H9 (cell line): Measurements from ENCODE around the gene RACGAP1. TPM values are rescaled to one million over a fixed set of nuclear protein-coding genes. Genes with fewer than 3 reads are reported as not detected.
A peak's percentile ranks its signal among the peaks of the same experiment; 100 is the strongest.
"Not testable (repeated sequence)": the region's sequence is repeated elsewhere in the genome, so short reads cannot be mapped to it uniquely, and the experiment has no call there.

Source experiments
- DNase-seq: peaks from one replicate; pipeline ENCODE4 v3.0.0-alpha.2; 2017
- H2AFZ ChIP-seq: one replicate; pipeline ENCODE4 v1.6.1; 2013; ENCODE audit warnings: mild to moderate bottlenecking, low read length, control low read depth, moderate library complexity
- H2AK5ac ChIP-seq: 2 replicates; pipeline ENCODE4 v1.6.1; 2013; ENCODE audit warnings: low read length, control low read depth, mixed read lengths; ENCODE audit not compliant: insufficient read length
- H2BK120ac ChIP-seq: one replicate; pipeline ENCODE4 v1.6.1; 2013; ENCODE audit warnings: low read depth, mild to moderate bottlenecking, low read length, control low read depth, inconsistent platforms; ENCODE audit not compliant: poor library complexity, severe bottlenecking
- H2BK12ac ChIP-seq: 2 replicates; pipeline ENCODE4 v1.6.1; 2013; ENCODE audit warnings: low read length, control low read depth, mixed read lengths, low read depth; ENCODE audit not compliant: insufficient read length
- H2BK15ac ChIP-seq: 2 replicates; pipeline ENCODE4 v1.6.1; 2013; ENCODE audit warnings: low read depth, low read length, control low read depth
- H2BK20ac ChIP-seq: one replicate; pipeline ENCODE4 v1.6.1; 2013; ENCODE audit warnings: low read depth, mild to moderate bottlenecking, low read length, control low read depth, inconsistent platforms; ENCODE audit not compliant: poor library complexity, severe bottlenecking
- H2BK5ac ChIP-seq: 2 replicates; pipeline ENCODE4 v1.6.1; 2013; ENCODE audit warnings: low read length, control low read depth, mixed read lengths; ENCODE audit not compliant: insufficient read length
- H3K14ac ChIP-seq: 2 replicates; pipeline ENCODE4 v1.6.1; 2013; ENCODE audit warnings: low read length, control low read depth; ENCODE audit not compliant: insufficient read depth
- H3K18ac ChIP-seq: 2 replicates; pipeline ENCODE4 v1.6.1; 2013; ENCODE audit warnings: low read depth, mild to moderate bottlenecking, mixed read lengths, low read length, control low read depth; ENCODE audit not compliant: insufficient read length
- H3K23ac ChIP-seq: 2 replicates; pipeline ENCODE4 v1.6.1; 2013; ENCODE audit warnings: low read length, control low read depth, mixed read lengths, low read depth; ENCODE audit not compliant: insufficient read length
- H3K23me2 ChIP-seq: 2 replicates; pipeline ENCODE4 v1.6.1; 2013; ENCODE audit warnings: low read depth, mild to moderate bottlenecking, mixed read lengths, low read length, control low read depth; ENCODE audit not compliant: insufficient read length, poor library complexity, severe bottlenecking
- H3K27ac ChIP-seq: 2 replicates; pipeline ENCODE4 v1.5.1; 2013; ENCODE audit warnings: low read length, control low read depth, mixed read lengths, low read depth; ENCODE audit not compliant: insufficient read length
- H3K27me3 ChIP-seq: 2 replicates; pipeline ENCODE4 v1.6.1; 2013; ENCODE audit warnings: low read length, control low read depth, inconsistent platforms; ENCODE audit not compliant: insufficient read depth
- H3K4ac ChIP-seq: 2 replicates; pipeline ENCODE4 v1.6.1; 2013; ENCODE audit warnings: low read depth, mild to moderate bottlenecking, control low read depth, inconsistent platforms, low read length, moderate library complexity
- H3K4me1 ChIP-seq: 2 replicates; pipeline ENCODE4 v1.6.1; 2013; ENCODE audit warnings: low read length, control low read depth, inconsistent platforms; ENCODE audit not compliant: insufficient read depth
- H3K4me2 ChIP-seq: 2 replicates; pipeline ENCODE4 v1.6.1; 2013; ENCODE audit warnings: low read length, control low read depth, mixed read lengths; ENCODE audit not compliant: insufficient read length, insufficient read depth
- H3K56ac ChIP-seq: 2 replicates; pipeline ENCODE4 v1.6.1; 2013; ENCODE audit warnings: low read depth, mild to moderate bottlenecking, mixed read lengths, low read length, control low read depth; ENCODE audit not compliant: insufficient read length
- H3K79me1 ChIP-seq: 2 replicates; pipeline ENCODE4 v1.6.1; 2013; ENCODE audit warnings: low read depth, mild to moderate bottlenecking, moderate library complexity, low read length, control low read depth, inconsistent platforms; ENCODE audit not compliant: insufficient read depth, poor library complexity, severe bottlenecking
- H3K79me2 ChIP-seq: 2 replicates; pipeline ENCODE4 v1.6.1; 2013; ENCODE audit warnings: low read length, control low read depth, inconsistent platforms; ENCODE audit not compliant: insufficient read depth
- H3K9ac ChIP-seq: 2 replicates; pipeline ENCODE4 v1.6.1; 2013; ENCODE audit warnings: low read length, control low read depth, mixed read lengths; ENCODE audit not compliant: insufficient read length; ENCODE audit errors: extremely low read depth
- H3K9me3 ChIP-seq: one replicate; pipeline ENCODE4 v1.6.1; 2013; ENCODE audit warnings: low read depth, low read length, inconsistent platforms; ENCODE audit not compliant: control insufficient read depth
- H3T11ph ChIP-seq: one replicate; pipeline ENCODE4 v1.6.1; 2013; ENCODE audit warnings: mild to moderate bottlenecking, low read length, control low read depth, inconsistent platforms
- H4K20me1 ChIP-seq: one replicate; pipeline ENCODE4 v1.6.1; 2013; ENCODE audit not compliant: control insufficient read depth, insufficient read length, insufficient read depth
- H4K5ac ChIP-seq: 2 replicates; pipeline ENCODE4 v1.6.1; 2013; ENCODE audit warnings: low read depth, mild to moderate bottlenecking, mixed read lengths, low read length, control low read depth; ENCODE audit not compliant: insufficient read length
- H4K8ac ChIP-seq: replicated peaks from 2 replicates; pipeline ENCODE4 v1.6.1; 2013; ENCODE audit warnings: low read length, control low read depth, mixed read lengths, low read depth; ENCODE audit not compliant: insufficient read length
- H4K91ac ChIP-seq: 2 replicates; pipeline ENCODE4 v1.6.1; 2013; ENCODE audit warnings: low read depth, mild to moderate bottlenecking, moderate library complexity, mixed read lengths, low read length, control low read depth; ENCODE audit not compliant: insufficient read length
- H3K27ac Mint-ChIP-seq, 3 experiments: 2 replicates in 2 of 3; 3 replicates in 1 of 3; pipeline ENCODE4 v1.8.0; 2020 to 2021; ENCODE audit warnings: mixed read lengths in 3 of 3, mild to moderate bottlenecking in 1 of 3, moderate library complexity in 1 of 3
- H3K27me3 Mint-ChIP-seq: 2 replicates; pipeline ENCODE4 v1.8.0; 2021; ENCODE audit warnings: low read depth, mild to moderate bottlenecking, moderate library complexity, mixed read lengths
- H3K36me3 Mint-ChIP-seq, 3 experiments: 2 replicates in 2 of 3; 3 replicates in 1 of 3; pipeline ENCODE4 v1.8.0; 2020 to 2021; ENCODE audit warnings: low read depth in 3 of 3, mixed read lengths in 3 of 3; ENCODE audit not compliant: insufficient read depth in 1 of 3
- H3K4me1 Mint-ChIP-seq, 2 experiments: 2 replicates each; pipeline ENCODE4 v1.8.0; 2020; ENCODE audit warnings: mixed read lengths in 2 of 2
- H3K4me3 Mint-ChIP-seq, 2 experiments: 2 replicates in 1 of 2; 3 replicates in 1 of 2; pipeline ENCODE4 v1.8.0; 2020 to 2021; ENCODE audit warnings: mild to moderate bottlenecking in 2 of 2, mixed read lengths in 2 of 2, moderate library complexity in 1 of 2
- H3K9me3 Mint-ChIP-seq, 2 experiments: 2 replicates in 1 of 2; 3 replicates in 1 of 2; pipeline ENCODE4 v1.8.0; 2020; ENCODE audit warnings: mild to moderate bottlenecking in 2 of 2, mixed read lengths in 2 of 2, moderate library complexity in 1 of 2
- WGBS: extraction: QIAGEN DNeasy Blood & Tissue Kit; methylation state at CpG from one replicate; pipeline ENCODE4 v1.1.7; 2013; ENCODE audit warnings: missing lambda C conversion rate, low lambda C conversion rate, mixed read lengths; ENCODE audit not compliant: insufficient read length; ENCODE audit errors: extremely low coverage; 5-methylcytosine and 5-hydroxymethylcytosine counted together
- total RNA-seq: library from RNA; stranded (reverse); gene quantifications from 2 replicates; pipeline ENCODE4 v1.2.1, GENCODE V29; 2021
- TF ChIP-seq, protein P1 (sequence below): fragments of 200-600 bp; sonication (generic); conservative IDR thresholded peaks from 3 replicates; pipeline ENCODE4 v1.8.0; 2021; ENCODE audit warnings: antibody characterized with exemption, mild to moderate bottlenecking

RACGAP1 gene
- total RNA-seq, 1 experiment from 2014 or later, result 64.8 TPM

- Histone ChIP-seq H3K18ac (no peak overlapping the region), H3K4me1 (no peaks in the 10 kb centered on the region; the same call in 1 of the 2 replicates), H4K91ac (no peak overlapping the region)
Observed at GRCh38 chr12:49987625-49988303, 37.5 kb downstream of the RACGAP1 start.

GRCh38 chr12:49986476-49986875 lies 38.8 kb downstream of the RACGAP1 start:
- not testable (repeated sequence) for H3K4me1 ChIP-seq, H3K27ac ChIP-seq, H3K4ac ChIP-seq, H4K91ac ChIP-seq, H3K27me3 ChIP-seq, DNase-seq, H4K8ac ChIP-seq, H2AFZ ChIP-seq, H3K27me3 Mint-ChIP-seq, H3K79me1 ChIP-seq, H2BK12ac ChIP-seq, H3K4me3 Mint-ChIP-seq, H2AK5ac ChIP-seq, H3K9ac ChIP-seq, H3K23ac ChIP-seq, H4K5ac ChIP-seq, H4K20me1 ChIP-seq, H3K56ac ChIP-seq, H3K9me3 Mint-ChIP-seq, H3K23me2 ChIP-seq, H2BK5ac ChIP-seq, H2BK120ac ChIP-seq, H3K4me2 ChIP-seq, H2BK15ac ChIP-seq, H3K18ac ChIP-seq, H2BK20ac ChIP-seq, H3K9me3 ChIP-seq, H3T11ph ChIP-seq, H3K79me2 ChIP-seq, H3K14ac ChIP-seq
- H3K4me1 Mint-ChIP-seq, result peaks cover 23% of the 10 kb centered on the region in 2 experiments
- H3K36me3 Mint-ChIP-seq, result peaks cover 6 to 32% (median 27%) of the 10 kb centered on the region in 3 experiments; a peak in 6 of 7 replicates
- H3K27ac Mint-ChIP-seq, result peak overlapping the region in 1 of 3 experiments; percentile 30; a peak in 2 of 7 replicates
- no CpG with 5 or more reads among the region's 3 CpGs for WGBS

More at GRCh38 chr12:49987625-49988303, 37.5 kb downstream of the RACGAP1 start:
- no peak overlapping the region for H2BK15ac ChIP-seq
- H3K4me2 ChIP-seq, result no peak overlapping the region
- H3K56ac ChIP-seq, result no peak overlapping the region
- no peak overlapping the region for H3K14ac ChIP-seq
- H2BK120ac ChIP-seq, result no peak overlapping the region
- no peaks in the 10 kb centered on the region for H3K9me3 Mint-ChIP-seq
- H3K23me2 ChIP-seq, result no peaks in the 10 kb centered on the region
- DNase-seq, result no peak
- no peak overlapping the region for H2AK5ac ChIP-seq
- no peak overlapping the region for H4K8ac ChIP-seq
- no peak overlapping the region for H2BK5ac ChIP-seq
- no peak overlapping the region for H2BK20ac ChIP-seq
- H4K5ac ChIP-seq, result no peak overlapping the region
- H3K27ac ChIP-seq, result no peak overlapping the region
- no CpG with 5 or more reads among the region's 4 CpGs for WGBS
- peaks cover 3% of the 10 kb centered on the region for H4K20me1 ChIP-seq
- H3K9ac ChIP-seq, result no peak overlapping the region
- H3K27ac Mint-ChIP-seq, result no peak overlapping the region
- H3K36me3 Mint-ChIP-seq, result peaks cover 15 to 45% (median 39%) of the 10 kb centered on the region in 3 experiments; a peak in 6 of 7 replicates
- no peaks in the 10 kb centered on the region for H3K27me3 ChIP-seq
- H3K79me1 ChIP-seq, result no peaks in the 10 kb centered on the region
- H3K4ac ChIP-seq, result no peak overlapping the region
- H2BK12ac ChIP-seq, result no peak overlapping the region
- no peaks in the 10 kb centered on the region for H3K9me3 ChIP-seq
- TF ChIP-seq, protein P1, sequence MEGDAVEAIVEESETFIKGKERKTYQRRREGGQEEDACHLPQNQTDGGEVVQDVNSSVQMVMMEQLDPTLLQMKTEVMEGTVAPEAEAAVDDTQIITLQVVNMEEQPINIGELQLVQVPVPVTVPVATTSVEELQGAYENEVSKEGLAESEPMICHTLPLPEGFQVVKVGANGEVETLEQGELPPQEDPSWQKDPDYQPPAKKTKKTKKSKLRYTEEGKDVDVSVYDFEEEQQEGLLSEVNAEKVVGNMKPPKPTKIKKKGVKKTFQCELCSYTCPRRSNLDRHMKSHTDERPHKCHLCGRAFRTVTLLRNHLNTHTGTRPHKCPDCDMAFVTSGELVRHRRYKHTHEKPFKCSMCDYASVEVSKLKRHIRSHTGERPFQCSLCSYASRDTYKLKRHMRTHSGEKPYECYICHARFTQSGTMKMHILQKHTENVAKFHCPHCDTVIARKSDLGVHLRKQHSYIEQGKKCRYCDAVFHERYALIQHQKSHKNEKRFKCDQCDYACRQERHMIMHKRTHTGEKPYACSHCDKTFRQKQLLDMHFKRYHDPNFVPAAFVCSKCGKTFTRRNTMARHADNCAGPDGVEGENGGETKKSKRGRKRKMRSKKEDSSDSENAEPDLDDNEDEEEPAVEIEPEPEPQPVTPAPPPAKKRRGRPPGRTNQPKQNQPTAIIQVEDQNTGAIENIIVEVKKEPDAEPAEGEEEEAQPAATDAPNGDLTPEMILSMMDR, result no peak
- H3K4me1 Mint-ChIP-seq, result peaks cover 23% of the 10 kb centered on the region in 2 experiments
- no peaks in the 10 kb centered on the region for H3K27me3 Mint-ChIP-seq
- no peaks in the 10 kb centered on the region for H3K79me2 ChIP-seq
- no peak overlapping the region for H3T11ph ChIP-seq
- no peak overlapping the region for H3K4me3 Mint-ChIP-seq
- H3K23ac ChIP-seq, result no peak overlapping the region
- no peak overlapping the region for H2AFZ ChIP-seq
